ENCODE results near the gene DNAH5.

- no peak for TF ChIP-seq CTCF (conservative IDR thresholded peaks at IDR 0.05 in 1 of 2, IDR thresholded peaks at IDR 0.05 in 1 of 2; ENCODE audit: extremely low read depth in 1 of 2, insufficient read depth in 1 of 2, low read depth in 1 of 2, low read length in 2 of 2)
- no peak for TF ChIP-seq EZH2 (IDR thresholded peaks at IDR 0.05; ENCODE audit: borderline replicate concordance, low read length)
Measured at GRCh38 chr5:13909271-13909670, 35.2 kb downstream of the DNAH5 start.

Data from mammary epithelial cell (primary cell).